Stimulated activated naive B cell treated with anti-CD40 and anti-IgM and Interleukin-4, amounts not matched to agents 10 μg/mL and 1 μg/mL and 100 μg/mL, for 72 hours (primary cell): ENCODE data around the gene SPRYD3.
"Not testable (repeated sequence)": the region's sequence is repeated elsewhere in the genome, so short reads cannot be mapped to it uniquely, and the experiment has no call there.

Experiments used
- ATAC-seq, 2 donors: fragments of 150-1000 bp; cut with Tn5 transposase; replicated peaks; 2 replicates each; pipeline ENCODE4 v1.10.0; 2021; ENCODE audit warnings: moderate library complexity in 1 of 2
- DNase-seq: peaks from one replicate; pipeline ENCODE4 v3.0.0; 2021
- H3K27ac Mint-ChIP-seq: one replicate; pipeline ENCODE4 v1.8.0; 2022; ENCODE audit warnings: mild to moderate bottlenecking, mixed read lengths
- H3K27me3 Mint-ChIP-seq, 2 donors: one replicate each; pipeline ENCODE4 v1.8.0; 2022; ENCODE audit warnings: mixed read lengths in 2 of 2
- H3K36me3 Mint-ChIP-seq, 2 donors: one replicate each; pipeline ENCODE4 v1.8.0; 2022; ENCODE audit warnings: mixed read lengths in 2 of 2, mild to moderate bottlenecking in 1 of 2
- H3K4me1 Mint-ChIP-seq, 2 donors: one replicate each; pipeline ENCODE4 v1.8.0; 2022; ENCODE audit warnings: mixed read lengths in 2 of 2, mild to moderate bottlenecking in 1 of 2
- H3K4me3 Mint-ChIP-seq, 2 donors: one replicate each; pipeline ENCODE4 v1.8.0; 2022; ENCODE audit warnings: mild to moderate bottlenecking in 2 of 2, mixed read lengths in 2 of 2, moderate library complexity in 1 of 2
- H3K9me3 Mint-ChIP-seq, 2 donors: one replicate each; pipeline ENCODE4 v1.8.0; 2022; ENCODE audit warnings: mixed read lengths in 2 of 2, mild to moderate bottlenecking in 1 of 2

The SPRYD3 gene

GRCh38 chr12:53048033-53048779 lies 31.0 kb downstream of the SPRYD3 start:
- Mint-ChIP-seq H3K9me3 (no peaks in the 10 kb centered on the region), H3K27ac (no peak overlapping the region)
- DNase-seq, result no peak

GRCh38 chr12:53047221-53048032 lies 31.8 kb downstream of the SPRYD3 start:
- Mint-ChIP-seq H3K4me1 (peaks cover 26 to 36% of the 10 kb centered on the region in 2 donors), H3K4me3 (peak overlapping the region; percentile 57 to 94), H3K36me3 (peaks cover 4 to 15% of the 10 kb centered on the region in 2 donors), H3K9me3 (no peaks in the 10 kb centered on the region), H3K27me3 (peaks cover 0 to 4% of the 10 kb centered on the region in 2 donors), H3K27ac (no peak overlapping the region)
- DNase-seq (peak; percentile 51), ATAC-seq (peak; percentile 72 to 76)

More at GRCh38 chr12:53048033-53048779, 31.0 kb downstream of the SPRYD3 start:
- no peak for ATAC-seq
- Mint-ChIP-seq H3K27me3 (peaks cover 0 to 4% of the 10 kb centered on the region in 2 donors), H3K4me1 (peaks cover 25 to 36% of the 10 kb centered on the region in 2 donors), H3K4me3 (peak overlapping the region; percentile 57 to 94), H3K36me3 (peaks cover 4 to 7% of the 10 kb centered on the region in 2 donors)

GRCh38 chr12:53046655-53047220 lies 32.5 kb downstream of the SPRYD3 start:
- ATAC-seq (peak; percentile 51 to 52), DNase-seq (peak; percentile 25)
- Mint-ChIP-seq H3K27me3 (peaks cover 0 to 4% of the 10 kb centered on the region in 2 donors), H3K9me3 (no peaks in the 10 kb centered on the region), H3K36me3 (peaks cover 4 to 17% of the 10 kb centered on the region in 2 donors), H3K27ac (peak overlapping the region; percentile 83), H3K4me1 (peaks cover 24 to 36% of the 10 kb centered on the region in 2 donors), H3K4me3 (peak overlapping the region; percentile 94)

GRCh38 chr12:53045696-53046045 lies 33.5 kb downstream of the SPRYD3 start:
- DNase-seq, result no peak
- H3K27ac Mint-ChIP-seq, result peak overlapping the region; percentile 90
- peaks cover 0 to 4% of the 10 kb centered on the region in 2 donors for H3K27me3 Mint-ChIP-seq
- H3K9me3 Mint-ChIP-seq, result no peaks in the 10 kb centered on the region
- peaks cover 9 to 21% of the 10 kb centered on the region in 2 donors for H3K36me3 Mint-ChIP-seq
- no peak for ATAC-seq
- H3K4me1 Mint-ChIP-seq, result peaks cover 20 to 36% of the 10 kb centered on the region in 2 donors
- peak overlapping the region; percentile 94 for H3K4me3 Mint-ChIP-seq

GRCh38 chr12:53044896-53045695 lies 34.1 kb downstream of the SPRYD3 start:
- Mint-ChIP-seq H3K27me3 (peaks cover 0 to 4% of the 10 kb centered on the region in 2 donors), H3K36me3 (peaks cover 9 to 24% of the 10 kb centered on the region in 2 donors), H3K9me3 (no peaks in the 10 kb centered on the region), H3K27ac (no peak overlapping the region), H3K4me1 (peaks cover 18 to 36% of the 10 kb centered on the region in 2 donors), H3K4me3 (peak overlapping the region in 1 of 2 donors; percentile 36)
- DNase-seq, result no peak
- ATAC-seq, result no peak

- H3K4me3 Mint-ChIP-seq, result no peak overlapping the region
Observed at GRCh38 chr12:53044052-53044581, 35.1 kb downstream of the SPRYD3 start.

GRCh38 chr12:53042607-53043454 lies 36.4 kb downstream of the SPRYD3 start:
- Mint-ChIP-seq H3K27ac (peak overlapping the region; percentile 76), H3K27me3 (peaks cover 0 to 4% of the 10 kb centered on the region in 2 donors), H3K4me1 (peaks cover 21 to 27% of the 10 kb centered on the region in 2 donors), H3K36me3 (peaks cover 25 to 40% of the 10 kb centered on the region in 2 donors), H3K4me3 (no peak overlapping the region), H3K9me3 (no peaks in the 10 kb centered on the region)
- DNase-seq (no peak), ATAC-seq (no peak)

More at GRCh38 chr12:53044052-53044581, 35.1 kb downstream of the SPRYD3 start:
- H3K9me3 Mint-ChIP-seq, result no peaks in the 10 kb centered on the region
- peak overlapping the region; percentile 75 for H3K27ac Mint-ChIP-seq
- no peak for DNase-seq
- no peak for ATAC-seq
- H3K4me1 Mint-ChIP-seq, result peaks cover 18 to 30% of the 10 kb centered on the region in 2 donors
- peaks cover 0 to 4% of the 10 kb centered on the region in 2 donors for H3K27me3 Mint-ChIP-seq
- peaks cover 14 to 29% of the 10 kb centered on the region in 2 donors for H3K36me3 Mint-ChIP-seq

- H3K27me3 Mint-ChIP-seq, result no peaks in the 10 kb centered on the region
- H3K36me3 Mint-ChIP-seq, result peaks cover 38 to 57% of the 10 kb centered on the region in 2 donors
- no peaks in the 10 kb centered on the region for H3K9me3 Mint-ChIP-seq
- no peak overlapping the region for H3K4me3 Mint-ChIP-seq
- peak overlapping the region; percentile 47 for H3K27ac Mint-ChIP-seq
- peaks cover 6 to 7% of the 10 kb centered on the region in 2 donors for H3K4me1 Mint-ChIP-seq
- no peak for DNase-seq
- ATAC-seq, result no peak
Observed at GRCh38 chr12:53039851-53040250, 39.3 kb downstream of the SPRYD3 start.

GRCh38 chr12:53036802-53037201 lies 42.4 kb downstream of the SPRYD3 start:
- peaks cover 50 to 59% of the 10 kb centered on the region in 2 donors for H3K36me3 Mint-ChIP-seq
- peaks cover 4 to 6% of the 10 kb centered on the region in 2 donors for H3K4me1 Mint-ChIP-seq
- no peaks in the 10 kb centered on the region for H3K9me3 Mint-ChIP-seq
- no peaks in the 10 kb centered on the region for H3K27me3 Mint-ChIP-seq
- DNase-seq (no peak), ATAC-seq (no peak)
- no peak overlapping the region for H3K4me3 Mint-ChIP-seq
- H3K27ac Mint-ChIP-seq, result no peak overlapping the region

GRCh38 chr12:53034459-53034858 lies 44.7 kb downstream of the SPRYD3 start:
- no peak for ATAC-seq
- Mint-ChIP-seq H3K4me1 (peaks cover 4 to 6% of the 10 kb centered on the region in 2 donors), H3K36me3 (peaks cover 49 to 58% of the 10 kb centered on the region in 2 donors), H3K27me3 (no peaks in the 10 kb centered on the region), H3K4me3 (no peak overlapping the region), H3K9me3 (no peaks in the 10 kb centered on the region), H3K27ac (no peak overlapping the region)
- no peak for DNase-seq

- H3K27ac Mint-ChIP-seq, H3K4me3 Mint-ChIP-seq, DNase-seq, H3K9me3 Mint-ChIP-seq, H3K4me1 Mint-ChIP-seq, H3K27me3 Mint-ChIP-seq, ATAC-seq: not testable (repeated sequence)
- H3K36me3 Mint-ChIP-seq, result peaks cover 45 to 55% of the 10 kb centered on the region in 2 donors
Observed at GRCh38 chr12:53033832-53034231, 45.4 kb downstream of the SPRYD3 start.

- H3K4me1 Mint-ChIP-seq, result peaks cover 1 to 9% of the 10 kb centered on the region in 2 donors
- H3K27ac Mint-ChIP-seq, result no peak overlapping the region
- no peaks in the 10 kb centered on the region for H3K27me3 Mint-ChIP-seq
- ATAC-seq (no peak), DNase-seq (no peak)
- no peaks in the 10 kb centered on the region for H3K9me3 Mint-ChIP-seq
- no peak overlapping the region for H3K4me3 Mint-ChIP-seq
- peaks cover 45 to 57% of the 10 kb centered on the region in 2 donors for H3K36me3 Mint-ChIP-seq
Observed at GRCh38 chr12:53031616-53032015, 47.6 kb downstream of the SPRYD3 start.

- H3K27ac Mint-ChIP-seq, H3K9me3 Mint-ChIP-seq, H3K27me3 Mint-ChIP-seq, ATAC-seq, DNase-seq, H3K4me3 Mint-ChIP-seq: not testable (repeated sequence)
- peaks cover 44 to 51% of the 10 kb centered on the region in 2 donors for H3K36me3 Mint-ChIP-seq
- H3K4me1 Mint-ChIP-seq, result peaks cover 0 to 15% of the 10 kb centered on the region in 2 donors
Observed at GRCh38 chr12:53027014-53027413, 52.2 kb downstream of the SPRYD3 start.
